ENCODE data around the gene EEA1. TPM values are rescaled to one million over a fixed set of nuclear protein-coding genes. Genes with fewer than 3 reads are reported as not detected.

The EEA1 gene
- polyA plus RNA-seq, 1 donor from 2014 or later, result 5.6 TPM

DNA sequence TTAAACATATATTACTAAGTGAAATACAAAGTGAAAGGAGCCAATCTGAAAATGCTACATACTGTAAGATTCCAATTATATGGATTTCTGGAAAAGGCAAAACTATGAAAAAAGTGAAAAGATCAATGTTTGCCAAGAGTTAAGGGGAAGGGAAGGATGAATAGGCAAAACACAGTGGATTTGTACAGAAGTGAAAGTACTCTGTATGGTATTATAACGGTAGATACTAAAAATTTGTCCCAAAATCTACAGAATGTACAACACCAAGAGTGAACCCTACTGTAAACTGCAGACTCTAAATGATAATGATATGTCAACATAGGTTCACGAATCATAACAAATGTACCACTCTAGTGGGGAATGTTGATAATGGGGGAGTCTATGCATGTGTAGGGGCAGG lies 17.8 kb downstream of the EEA1 start:
- H3K9me3 ChIP-seq (ENCODE audit: low read length), result peaks cover 4% of the 10 kb centered on the region
- H3K9me2 ChIP-seq (ENCODE audit: insufficient read depth, low read length), result no peaks in the 10 kb centered on the region
- H3K36me3 ChIP-seq (ENCODE audit: insufficient read depth, low read length), result no peaks in the 10 kb centered on the region
- H3K27me3 ChIP-seq (ENCODE audit: insufficient read depth, low read depth, low read length), result no peaks in the 10 kb centered on the region
- no peaks in the 10 kb centered on the region for H4K20me1 ChIP-seq (ENCODE audit: insufficient read depth)
- no peak overlapping the region for H2AFZ ChIP-seq (ENCODE audit: low read depth, low read length)
- H3K27ac ChIP-seq (ENCODE audit: low read length), result no peak overlapping the region
- no peaks in the 10 kb centered on the region for H3F3A ChIP-seq (ENCODE audit: insufficient read depth, low read length, poor library complexity, severe bottlenecking)
- H3K4me3 ChIP-seq (ENCODE audit: low read length), result no peak overlapping the region
- H3K9ac ChIP-seq (ENCODE audit: low read length), result no peak overlapping the region
- TF ChIP-seq SMC3 (conservative IDR thresholded peaks at IDR 0.05; ENCODE audit: poor library complexity) (no peak), POLR2AphosphoS5 (IDR thresholded peaks at IDR 0.05) (no peak), MXI1 (conservative IDR thresholded peaks at IDR 0.05; ENCODE audit: poor library complexity, severe bottlenecking) (no peak), EP300 (conservative IDR thresholded peaks at IDR 0.05; ENCODE audit: poor library complexity, severe bottlenecking) (no peak), RAD21 (conservative IDR thresholded peaks at IDR 0.05) (no peak), EZH2 (IDR thresholded peaks at IDR 0.05; ENCODE audit: borderline replicate concordance, insufficient read depth, low read length, poor library complexity, severe bottlenecking) (no peak), TAF1 (IDR thresholded peaks at IDR 0.05; ENCODE audit: low read depth) (no peak)
- TF ChIP-seq, protein P1, sequence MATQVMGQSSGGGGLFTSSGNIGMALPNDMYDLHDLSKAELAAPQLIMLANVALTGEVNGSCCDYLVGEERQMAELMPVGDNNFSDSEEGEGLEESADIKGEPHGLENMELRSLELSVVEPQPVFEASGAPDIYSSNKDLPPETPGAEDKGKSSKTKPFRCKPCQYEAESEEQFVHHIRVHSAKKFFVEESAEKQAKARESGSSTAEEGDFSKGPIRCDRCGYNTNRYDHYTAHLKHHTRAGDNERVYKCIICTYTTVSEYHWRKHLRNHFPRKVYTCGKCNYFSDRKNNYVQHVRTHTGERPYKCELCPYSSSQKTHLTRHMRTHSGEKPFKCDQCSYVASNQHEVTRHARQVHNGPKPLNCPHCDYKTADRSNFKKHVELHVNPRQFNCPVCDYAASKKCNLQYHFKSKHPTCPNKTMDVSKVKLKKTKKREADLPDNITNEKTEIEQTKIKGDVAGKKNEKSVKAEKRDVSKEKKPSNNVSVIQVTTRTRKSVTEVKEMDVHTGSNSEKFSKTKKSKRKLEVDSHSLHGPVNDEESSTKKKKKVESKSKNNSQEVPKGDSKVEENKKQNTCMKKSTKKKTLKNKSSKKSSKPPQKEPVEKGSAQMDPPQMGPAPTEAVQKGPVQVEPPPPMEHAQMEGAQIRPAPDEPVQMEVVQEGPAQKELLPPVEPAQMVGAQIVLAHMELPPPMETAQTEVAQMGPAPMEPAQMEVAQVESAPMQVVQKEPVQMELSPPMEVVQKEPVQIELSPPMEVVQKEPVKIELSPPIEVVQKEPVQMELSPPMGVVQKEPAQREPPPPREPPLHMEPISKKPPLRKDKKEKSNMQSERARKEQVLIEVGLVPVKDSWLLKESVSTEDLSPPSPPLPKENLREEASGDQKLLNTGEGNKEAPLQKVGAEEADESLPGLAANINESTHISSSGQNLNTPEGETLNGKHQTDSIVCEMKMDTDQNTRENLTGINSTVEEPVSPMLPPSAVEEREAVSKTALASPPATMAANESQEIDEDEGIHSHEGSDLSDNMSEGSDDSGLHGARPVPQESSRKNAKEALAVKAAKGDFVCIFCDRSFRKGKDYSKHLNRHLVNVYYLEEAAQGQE (IDR thresholded peaks at IDR 0.05; ENCODE audit: borderline replicate concordance), result no peak
- TF ChIP-seq, protein P2, sequence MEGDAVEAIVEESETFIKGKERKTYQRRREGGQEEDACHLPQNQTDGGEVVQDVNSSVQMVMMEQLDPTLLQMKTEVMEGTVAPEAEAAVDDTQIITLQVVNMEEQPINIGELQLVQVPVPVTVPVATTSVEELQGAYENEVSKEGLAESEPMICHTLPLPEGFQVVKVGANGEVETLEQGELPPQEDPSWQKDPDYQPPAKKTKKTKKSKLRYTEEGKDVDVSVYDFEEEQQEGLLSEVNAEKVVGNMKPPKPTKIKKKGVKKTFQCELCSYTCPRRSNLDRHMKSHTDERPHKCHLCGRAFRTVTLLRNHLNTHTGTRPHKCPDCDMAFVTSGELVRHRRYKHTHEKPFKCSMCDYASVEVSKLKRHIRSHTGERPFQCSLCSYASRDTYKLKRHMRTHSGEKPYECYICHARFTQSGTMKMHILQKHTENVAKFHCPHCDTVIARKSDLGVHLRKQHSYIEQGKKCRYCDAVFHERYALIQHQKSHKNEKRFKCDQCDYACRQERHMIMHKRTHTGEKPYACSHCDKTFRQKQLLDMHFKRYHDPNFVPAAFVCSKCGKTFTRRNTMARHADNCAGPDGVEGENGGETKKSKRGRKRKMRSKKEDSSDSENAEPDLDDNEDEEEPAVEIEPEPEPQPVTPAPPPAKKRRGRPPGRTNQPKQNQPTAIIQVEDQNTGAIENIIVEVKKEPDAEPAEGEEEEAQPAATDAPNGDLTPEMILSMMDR (IDR thresholded peaks at IDR 0.05; ENCODE audit: poor library complexity, severe bottlenecking), result no peak
- peaks cover 3% of the 10 kb centered on the region for H3K79me2 ChIP-seq (replicated peaks; ENCODE audit: insufficient read depth, low read length)
- no peak overlapping the region for H3K4me2 ChIP-seq (ENCODE audit: low read length)

DNA sequence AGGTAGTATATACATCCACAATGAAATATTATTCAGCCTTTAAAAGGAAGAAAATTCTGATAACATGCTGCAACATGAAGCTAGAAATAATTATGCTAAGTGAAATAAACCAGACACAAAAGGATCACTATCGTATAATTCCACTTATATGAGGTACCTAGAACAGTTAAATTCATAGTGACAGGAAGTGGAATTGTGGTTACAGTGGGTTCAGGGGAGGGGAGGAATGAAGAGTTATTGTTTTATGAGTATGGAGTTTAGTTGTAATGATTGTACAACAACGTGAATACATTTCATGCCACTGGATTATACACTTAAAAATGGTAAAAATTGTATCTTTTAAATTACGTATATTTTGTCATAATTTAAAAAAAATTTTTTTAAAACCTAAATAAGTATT lies 21.0 kb downstream of the EEA1 start:
- TF ChIP-seq MXI1 (conservative IDR thresholded peaks at IDR 0.05; ENCODE audit: poor library complexity, severe bottlenecking), result no peak
- TF ChIP-seq, protein P2 (IDR thresholded peaks at IDR 0.05; ENCODE audit: poor library complexity, severe bottlenecking), result no peak
- TF ChIP-seq, protein P1 (IDR thresholded peaks at IDR 0.05; ENCODE audit: borderline replicate concordance), result no peak
- TF ChIP-seq SMC3 (conservative IDR thresholded peaks at IDR 0.05; ENCODE audit: poor library complexity), result no peak
- TF ChIP-seq EZH2 (IDR thresholded peaks at IDR 0.05; ENCODE audit: borderline replicate concordance, insufficient read depth, low read length, poor library complexity, severe bottlenecking), result no peak
- TF ChIP-seq TAF1 (IDR thresholded peaks at IDR 0.05; ENCODE audit: low read depth), result no peak
- TF ChIP-seq POLR2AphosphoS5 (IDR thresholded peaks at IDR 0.05), result no peak
- no peak for TF ChIP-seq EP300 (conservative IDR thresholded peaks at IDR 0.05; ENCODE audit: poor library complexity, severe bottlenecking)
- no peak for TF ChIP-seq RAD21 (conservative IDR thresholded peaks at IDR 0.05)
- Histone ChIP-seq H3K9me2 (ENCODE audit: insufficient read depth, low read length) (no peaks in the 10 kb centered on the region), H3F3A (ENCODE audit: insufficient read depth, low read length, poor library complexity, severe bottlenecking) (no peaks in the 10 kb centered on the region), H2AFZ (ENCODE audit: low read depth, low read length) (no peak overlapping the region), H3K4me2 (ENCODE audit: low read length) (no peak overlapping the region), H4K20me1 (ENCODE audit: insufficient read depth) (no peaks in the 10 kb centered on the region), H3K9ac (ENCODE audit: low read length) (no peak overlapping the region), H3K27ac (ENCODE audit: low read length) (no peak overlapping the region), H3K27me3 (ENCODE audit: insufficient read depth, low read depth, low read length) (no peaks in the 10 kb centered on the region), H3K9me3 (ENCODE audit: low read length) (peaks cover 4% of the 10 kb centered on the region), H3K4me3 (ENCODE audit: low read length) (no peak overlapping the region), H3K79me2 (replicated peaks; ENCODE audit: insufficient read depth, low read length) (peaks cover 3% of the 10 kb centered on the region), H3K36me3 (ENCODE audit: insufficient read depth, low read length) (no peaks in the 10 kb centered on the region)

Measured in neural cell (in vitro differentiated cells).